ENCODE data around the gene PRSS23. TPM values are rescaled to one million over a fixed set of nuclear protein-coding genes. Genes with fewer than 3 reads are reported as not detected.
"Not testable (repeated sequence)": the region's sequence is repeated elsewhere in the genome, so short reads cannot be mapped to it uniquely, and the experiment has no call there.

The PRSS23 gene
- total RNA-seq, 1 donor from 2014 or later: 77.2 TPM

- DNase-seq (ENCODE audit: low spot score): no peak
- H3K9me3 Mint-ChIP-seq: peaks cover 4% of the 10 kb centered on the region
- peaks cover 52% of the 10 kb centered on the region for H3K4me1 Mint-ChIP-seq (ENCODE audit: low read depth)
- H3K27ac Mint-ChIP-seq: peak overlapping the region; percentile 55
- peaks cover 42% of the 10 kb centered on the region for H3K36me3 Mint-ChIP-seq (ENCODE audit: low read depth)
- H3K27me3 Mint-ChIP-seq (ENCODE audit: insufficient read depth): peaks cover 19% of the 10 kb centered on the region
- intact Hi-C loops (cut with micrococcal nuclease): loop anchor here (2.0 to 10.0 kb wide), 5 partner anchors 347 to 1547 kb away; partner anchors contain the start of genes EED and PICALM
- peak overlapping the region; percentile 39 for H3K4me3 Mint-ChIP-seq
Measured at GRCh38 chr11:86807360-86807759, 7.0 kb downstream of the PRSS23 start.

GRCh38 chr11:86809561-86809960 lies 9.2 kb downstream of the PRSS23 start:
- H3K4me1 Mint-ChIP-seq (ENCODE audit: low read depth): peaks cover 46% of the 10 kb centered on the region
- H3K27me3 Mint-ChIP-seq (ENCODE audit: insufficient read depth): peaks cover 19% of the 10 kb centered on the region

GRCh38 chr11:86810288-86810687 lies 9.9 kb downstream of the PRSS23 start:
- H3K4me1 Mint-ChIP-seq (ENCODE audit: low read depth): peaks cover 39% of the 10 kb centered on the region
- no peak overlapping the region for H3K4me3 Mint-ChIP-seq
- peaks cover 19% of the 10 kb centered on the region for H3K27me3 Mint-ChIP-seq (ENCODE audit: insufficient read depth)
- no peak for DNase-seq (ENCODE audit: low spot score)
- H3K36me3 Mint-ChIP-seq (ENCODE audit: low read depth): peaks cover 38% of the 10 kb centered on the region
- no peak overlapping the region for H3K27ac Mint-ChIP-seq
- intact Hi-C loops (cut with micrococcal nuclease): no loop called here
- H3K9me3 Mint-ChIP-seq: peaks cover 4% of the 10 kb centered on the region

More at GRCh38 chr11:86809561-86809960, 9.2 kb downstream of the PRSS23 start:
- Mint-ChIP-seq H3K9me3 (peaks cover 4% of the 10 kb centered on the region), H3K4me3 (no peak overlapping the region), H3K36me3 (ENCODE audit: low read depth) (peaks cover 45% of the 10 kb centered on the region), H3K27ac (no peak overlapping the region)
- no peak for DNase-seq (ENCODE audit: low spot score)
- intact Hi-C loops (cut with micrococcal nuclease): loop anchor here (5.0 to 10.0 kb wide), 4 partner anchors 565 to 1545 kb away; partner anchors contain the start of genes EED and PICALM

- intact Hi-C loops (cut with micrococcal nuclease): no loop called here
- H3K27ac Mint-ChIP-seq: no peak overlapping the region
- H3K27me3 Mint-ChIP-seq (ENCODE audit: insufficient read depth): peaks cover 27% of the 10 kb centered on the region
- H3K4me3 Mint-ChIP-seq: no peak overlapping the region
- H3K36me3 Mint-ChIP-seq (ENCODE audit: low read depth): peaks cover 34% of the 10 kb centered on the region
- peaks cover 4% of the 10 kb centered on the region for H3K9me3 Mint-ChIP-seq
- DNase-seq (ENCODE audit: low spot score): no peak
- peaks cover 34% of the 10 kb centered on the region for H3K4me1 Mint-ChIP-seq (ENCODE audit: low read depth)
Measured at GRCh38 chr11:86811637-86812321, 11.4 kb downstream of the PRSS23 start.

GRCh38 chr11:86812322-86812670 lies 12.0 kb downstream of the PRSS23 start:
- no peak overlapping the region for H3K27ac Mint-ChIP-seq
- no peak for DNase-seq (ENCODE audit: low spot score)
- H3K27me3 Mint-ChIP-seq (ENCODE audit: insufficient read depth): peaks cover 30% of the 10 kb centered on the region
- intact Hi-C loops (cut with micrococcal nuclease): no loop called here
- peaks cover 29% of the 10 kb centered on the region for H3K36me3 Mint-ChIP-seq (ENCODE audit: low read depth)
- no peaks in the 10 kb centered on the region for H3K9me3 Mint-ChIP-seq
- H3K4me1 Mint-ChIP-seq (ENCODE audit: low read depth): peaks cover 29% of the 10 kb centered on the region
- H3K4me3 Mint-ChIP-seq: no peak overlapping the region

- Mint-ChIP-seq H3K4me3 (no peak overlapping the region), H3K4me1 (ENCODE audit: low read depth) (peaks cover 28% of the 10 kb centered on the region), H3K36me3 (ENCODE audit: low read depth) (peaks cover 24% of the 10 kb centered on the region), H3K9me3 (no peaks in the 10 kb centered on the region), H3K27ac (no peak overlapping the region), H3K27me3 (ENCODE audit: insufficient read depth) (peaks cover 28% of the 10 kb centered on the region)
- DNase-seq (ENCODE audit: low spot score): no peak
- intact Hi-C loops (cut with micrococcal nuclease): no loop called here
Measured at GRCh38 chr11:86812981-86813380, 12.6 kb downstream of the PRSS23 start.

GRCh38 chr11:86814775-86815174 lies 14.4 kb downstream of the PRSS23 start:
- Mint-ChIP-seq H3K36me3 (ENCODE audit: low read depth) (peaks cover 17% of the 10 kb centered on the region), H3K27me3 (ENCODE audit: insufficient read depth) (peaks cover 33% of the 10 kb centered on the region), H3K4me1 (ENCODE audit: low read depth) (peaks cover 38% of the 10 kb centered on the region), H3K4me3 (no peak overlapping the region), H3K9me3 (no peaks in the 10 kb centered on the region), H3K27ac (no peak overlapping the region)
- DNase-seq (ENCODE audit: low spot score): no peak
- intact Hi-C loops (cut with micrococcal nuclease): loop anchor here (5.0 kb wide), 1 partner anchor 772 kb away; no protein-coding TSS in a partner anchor

- DNase-seq (ENCODE audit: low spot score): no peak
- H3K27ac Mint-ChIP-seq: no peak overlapping the region
- H3K27me3 Mint-ChIP-seq (ENCODE audit: insufficient read depth): peaks cover 32% of the 10 kb centered on the region
- H3K36me3 Mint-ChIP-seq (ENCODE audit: low read depth): peaks cover 11% of the 10 kb centered on the region
- H3K9me3 Mint-ChIP-seq: no peaks in the 10 kb centered on the region
- intact Hi-C loops (cut with micrococcal nuclease): loop anchor here (5.0 kb wide), 1 partner anchor 773 kb away; no protein-coding TSS in a partner anchor
- no peak overlapping the region for H3K4me3 Mint-ChIP-seq
- H3K4me1 Mint-ChIP-seq (ENCODE audit: low read depth): peaks cover 38% of the 10 kb centered on the region
Measured at GRCh38 chr11:86815726-86816125, 15.4 kb downstream of the PRSS23 start.

GRCh38 chr11:86816251-86816726 lies 15.9 kb downstream of the PRSS23 start:
- Mint-ChIP-seq H3K4me3 (no peak overlapping the region), H3K36me3 (ENCODE audit: low read depth) (peaks cover 7% of the 10 kb centered on the region), H3K27me3 (ENCODE audit: insufficient read depth) (peaks cover 28% of the 10 kb centered on the region), H3K27ac (no peak overlapping the region), H3K4me1 (ENCODE audit: low read depth) (peaks cover 38% of the 10 kb centered on the region), H3K9me3 (no peaks in the 10 kb centered on the region)
- DNase-seq (ENCODE audit: low spot score): no peak
- intact Hi-C loops (cut with micrococcal nuclease): loop anchor here (5.0 kb wide), 1 partner anchor 774 kb away; no protein-coding TSS in a partner anchor

GRCh38 chr11:86818462-86819192 lies 18.3 kb downstream of the PRSS23 start:
- Mint-ChIP-seq H3K4me3 (no peak overlapping the region), H3K27me3 (ENCODE audit: insufficient read depth) (peaks cover 24% of the 10 kb centered on the region), H3K36me3 (ENCODE audit: low read depth) (peaks cover 1% of the 10 kb centered on the region), H3K9me3 (no peaks in the 10 kb centered on the region), H3K4me1 (ENCODE audit: low read depth) (peaks cover 31% of the 10 kb centered on the region), H3K27ac (no peak overlapping the region)
- no peak for DNase-seq (ENCODE audit: low spot score)
- intact Hi-C loops (cut with micrococcal nuclease): loop anchor here (1.0 to 5.0 kb wide), 8 partner anchors 16 to 1223 kb away; partner anchors contain the start of genes CCDC83 and HIKESHI

GRCh38 chr11:86824139-86824538 lies 23.8 kb downstream of the PRSS23 start:
- DNase-seq (ENCODE audit: low spot score); intact Hi-C loops (cut with micrococcal nuclease); H3K4me1 Mint-ChIP-seq (ENCODE audit: low read depth); H3K36me3 Mint-ChIP-seq (ENCODE audit: low read depth); H3K9me3 Mint-ChIP-seq; H3K27ac Mint-ChIP-seq; H3K4me3 Mint-ChIP-seq: not testable (repeated sequence)
- H3K27me3 Mint-ChIP-seq (ENCODE audit: insufficient read depth): peaks cover 13% of the 10 kb centered on the region

GRCh38 chr11:86834376-86834775 lies 34.0 kb downstream of the PRSS23 start:
- H3K9me3 Mint-ChIP-seq; H3K27ac Mint-ChIP-seq; H3K27me3 Mint-ChIP-seq (ENCODE audit: insufficient read depth); DNase-seq (ENCODE audit: low spot score); H3K36me3 Mint-ChIP-seq (ENCODE audit: low read depth); H3K4me3 Mint-ChIP-seq; H3K4me1 Mint-ChIP-seq (ENCODE audit: low read depth); intact Hi-C loops (cut with micrococcal nuclease): not testable (repeated sequence)

Data from activated T-helper 1 cell treated with anti-CD3 and anti-CD28 coated beads, Interleukin-12 subunit alpha, Interleukin-12 subunit beta, Interleukin-2, Interleukin-4 antibody, amounts not matched to agents 30 ng/mL and 10 ng/mL and 1 ng/mL, durations not matched to agents 14 hours and 24 hours and 36 hours (primary cell).